Stimulated activated CD4-positive, alpha-beta T cell treated with anti-CD3 and anti-CD28 coated beads, Interleukin-2, amount 100 ng/mL, for 4 hours (primary cell): ENCODE measurements around the gene DARS1.
"Not testable (repeated sequence)": the region's sequence is repeated elsewhere in the genome, so short reads cannot be mapped to it uniquely, and the experiment has no call there.

Source experiments
- DNase-seq: peaks from one replicate; pipeline ENCODE4 v3.0.0-alpha.2; 2020; ENCODE audit warnings: low read depth

DARS1 gene

GRCh38 chr2:135945526-135945925 is 39.9 kb downstream of the DARS1 start:
- no peak for DNase-seq

GRCh38 chr2:135944625-135945024 is 40.8 kb downstream of the DARS1 start:
- DNase-seq: no peak

DNA sequence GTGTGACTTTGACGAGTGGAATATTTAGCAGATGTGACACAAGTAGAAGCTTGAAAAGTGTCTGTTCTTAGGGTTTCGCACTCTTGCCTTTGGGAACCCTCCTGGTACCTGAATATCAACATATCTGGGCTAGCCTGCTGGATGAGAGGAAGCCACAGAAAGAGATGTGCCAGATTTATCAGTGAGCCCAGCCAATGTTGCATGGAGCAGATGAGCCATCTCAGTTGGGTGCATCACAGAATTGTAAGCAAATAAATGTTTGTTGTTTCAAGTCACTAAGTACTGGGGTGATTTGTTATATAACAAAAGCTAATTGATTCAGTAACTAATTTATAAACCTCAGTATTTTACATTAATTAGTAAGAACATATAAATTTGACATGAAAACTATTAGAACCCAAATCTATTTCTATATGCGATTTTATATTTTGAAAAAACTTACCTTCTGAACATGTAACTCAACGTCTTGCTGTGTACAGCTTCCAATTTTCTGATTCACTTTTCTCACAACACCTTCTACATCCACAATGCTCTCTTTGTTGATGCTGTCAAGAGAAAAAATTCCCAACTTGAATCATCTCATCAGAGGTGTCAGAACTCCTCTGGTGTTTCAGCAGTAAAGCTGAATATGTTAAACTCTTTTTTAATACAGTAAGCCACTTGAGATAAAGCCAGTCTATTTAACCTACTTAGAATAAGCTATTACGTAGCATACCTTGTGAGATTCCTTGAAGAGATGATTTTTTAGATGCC is 42.3 kb downstream of the DARS1 start:
- DNase-seq: no peak

DNA sequence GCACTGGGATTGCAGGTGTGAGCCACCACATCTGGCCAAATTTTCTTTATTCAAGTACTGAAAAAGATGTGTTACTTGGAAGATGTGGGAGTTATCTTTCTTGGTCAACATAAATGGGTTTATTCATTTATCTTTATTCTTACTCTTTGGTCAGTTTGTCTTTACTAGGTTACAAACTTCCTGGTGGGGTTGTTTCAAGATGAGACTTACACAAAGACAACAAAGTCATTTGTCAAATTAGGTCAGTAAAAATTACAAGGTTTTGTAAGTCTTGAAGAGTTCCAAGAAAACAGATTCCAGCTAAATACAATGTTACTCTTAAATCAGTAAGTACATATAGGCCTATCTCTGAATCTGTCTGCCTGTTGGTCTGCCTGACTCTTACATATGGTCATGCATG is 48.9 kb downstream of the DARS1 start:
- no peak for DNase-seq

DNA sequence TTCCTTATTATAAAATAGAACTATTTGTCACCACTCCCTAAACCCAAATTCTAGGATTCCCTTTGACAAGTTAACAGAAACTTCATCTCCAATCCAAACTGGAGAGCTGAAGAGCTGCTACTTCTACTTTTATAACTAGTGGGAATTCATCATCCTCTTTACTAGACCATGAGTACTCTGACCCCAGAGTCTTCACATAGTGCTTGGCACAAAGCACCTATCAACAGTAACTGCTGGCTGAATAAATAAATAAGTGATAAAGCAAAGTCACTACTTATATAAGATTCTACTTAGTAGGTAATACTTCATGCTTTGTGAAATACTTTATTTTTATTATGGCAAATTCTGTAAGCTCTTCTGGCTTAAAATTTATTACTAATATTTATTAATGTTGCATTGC is 49.5 kb downstream of the DARS1 start:
- no peak for DNase-seq

- no peak for DNase-seq
Measured at GRCh38 chr2:135931776-135932443, 53.5 kb downstream of the DARS1 start.

GRCh38 chr2:135926605-135927004 is 58.8 kb downstream of the DARS1 start:
- no peak for DNase-seq

DNA sequence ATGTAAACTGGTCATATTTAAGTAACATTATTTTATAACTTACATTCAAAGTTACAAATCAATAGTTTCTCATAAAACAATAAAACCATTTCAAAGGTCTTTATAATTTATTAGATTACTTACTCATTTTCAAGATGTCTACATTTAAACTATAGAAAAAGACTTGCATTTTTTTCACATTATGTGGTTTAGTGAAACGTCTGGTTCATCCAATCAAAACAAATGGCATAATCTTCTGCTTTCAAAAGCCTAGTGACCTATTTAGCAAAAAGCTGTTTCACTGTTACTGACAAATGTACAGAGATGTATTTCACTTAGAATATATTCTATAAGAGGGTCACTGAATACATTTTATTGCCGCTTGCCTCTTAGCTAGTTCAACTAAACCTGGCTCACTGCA is 59.9 kb downstream of the DARS1 start:
- no peak for DNase-seq

- no peak for DNase-seq
Measured at GRCh38 chr2:135916207-135916606, 69.2 kb downstream of the DARS1 start.

GRCh38 chr2:135914485-135914884 is 70.9 kb downstream of the DARS1 start:
- DNase-seq: no peak

GRCh38 chr2:135913727-135914365 is 71.6 kb downstream of the DARS1 start:
- DNase-seq: peak; percentile 28

GRCh38 chr2:135909976-135910375 is 75.5 kb downstream of the DARS1 start:
- DNase-seq: no peak

- no peak for DNase-seq
Measured at GRCh38 chr2:135905679-135906078, 79.7 kb downstream of the DARS1 start.

GRCh38 chr2:135904341-135904989 is 81.0 kb downstream of the DARS1 start:
- DNase-seq: no peak

DNA sequence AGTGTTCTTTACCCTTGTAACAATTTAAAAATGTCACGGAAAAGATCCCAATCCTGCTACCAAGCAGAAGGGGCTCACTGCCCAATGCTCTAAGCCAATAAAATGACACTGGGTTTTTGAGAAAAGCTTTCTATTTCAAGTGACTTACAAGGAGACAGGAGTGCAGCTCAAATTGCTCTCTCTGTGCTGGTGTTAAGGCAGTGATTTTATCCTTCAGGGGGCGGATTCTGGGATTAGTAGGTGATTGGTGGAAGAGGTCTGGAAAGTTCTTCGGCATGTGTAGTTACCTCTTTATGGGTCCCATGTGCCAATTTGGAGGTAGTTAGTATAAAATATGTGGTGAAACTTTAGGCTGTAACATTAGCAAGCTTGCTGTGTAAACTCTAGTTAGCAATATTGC is 81.8 kb downstream of the DARS1 start:
- DNase-seq: no peak

- no peak for DNase-seq
Measured at GRCh38 chr2:135899567-135899966, 85.9 kb downstream of the DARS1 start.

GRCh38 chr2:135898234-135898786 is 87.1 kb downstream of the DARS1 start:
- no peak for DNase-seq

- DNase-seq: no peak
Measured at GRCh38 chr2:135894930-135895329, 90.5 kb downstream of the DARS1 start.

DNA sequence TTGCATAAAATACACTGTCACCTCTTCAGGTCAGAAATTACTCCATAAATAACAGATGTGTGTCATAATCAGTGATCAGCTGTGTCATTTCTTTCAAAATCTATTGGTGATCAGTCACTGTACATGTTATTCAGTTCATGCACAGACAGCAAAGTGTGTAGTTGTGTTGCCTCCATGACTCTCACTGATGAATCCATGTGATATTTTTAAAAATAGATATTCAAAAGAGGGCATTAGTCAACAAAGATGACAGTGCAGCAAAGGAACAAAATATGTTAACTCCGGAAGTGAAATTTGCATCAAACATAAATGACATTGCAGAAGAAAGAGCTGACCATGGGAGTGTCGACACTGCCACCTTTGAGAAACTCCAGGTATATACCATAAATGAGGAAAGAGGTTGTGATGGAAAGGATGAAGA is 92.0 kb downstream of the DARS1 start:
- DNase-seq: no peak

GRCh38 chr2:135890835-135891234 is 94.6 kb downstream of the DARS1 start:
- DNase-seq: no peak

DNA sequence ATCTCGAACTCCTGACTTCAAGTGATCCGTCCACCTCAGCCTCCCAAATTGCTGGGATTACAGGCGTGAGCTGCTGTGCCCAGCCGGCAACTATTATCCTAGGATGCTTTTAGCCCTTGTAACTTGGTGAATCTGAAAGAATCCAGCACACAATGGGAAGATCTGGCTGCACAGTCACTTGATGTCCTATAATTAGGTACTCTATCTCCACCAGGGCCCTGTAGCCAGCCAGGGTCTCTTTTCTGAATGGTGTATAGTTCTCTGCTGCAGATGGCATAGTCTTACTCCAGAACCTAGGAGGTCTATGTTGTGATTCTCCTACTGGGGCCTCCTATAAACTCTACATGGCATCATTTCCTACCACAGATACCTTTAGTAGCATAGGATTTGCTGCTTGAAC is 95.3 kb downstream of the DARS1 start:
- no peak for DNase-seq

GRCh38 chr2:135888587-135888986 is 96.8 kb downstream of the DARS1 start:
- DNase-seq: not testable (repeated sequence)
